ENCODE measurements around the gene GIGYF1. TPM values are rescaled to one million over a fixed set of nuclear protein-coding genes. Genes with fewer than 3 reads are reported as not detected.

GIGYF1 gene
- polyA plus RNA-seq, 1 donor (not counting 4 experiments of a cell fraction or from before 2014, with no cell fraction given): 4.0 TPM

- TF ChIP-seq CTCF (optimal IDR thresholded peaks at IDR 0.05 in 1 of 3, IDR thresholded peaks at IDR 0.05 in 1 of 3, conservative IDR thresholded peaks at IDR 0.05 in 1 of 3; ENCODE audit: extremely low read depth in 1 of 3, insufficient read depth in 2 of 3, low read length in 3 of 3) (no peak), EZH2 (IDR thresholded peaks at IDR 0.05; ENCODE audit: low read length) (no peak)
- dilution Hi-C loops (cut with MboI; ENCODE audit: extremely low pct_ligation_motif_present, low sequenced_read_pairs): no loop called here
- Histone ChIP-seq H3K4me3 (ENCODE audit: control insufficient read depth in 2 of 3, extremely low read depth in 1 of 3, insufficient read depth in 2 of 3, low read depth in 1 of 3, low read length in 3 of 3) (no peak overlapping the region), H2AFZ (ENCODE audit: control insufficient read depth, low read length) (no peak overlapping the region), H3K79me2 (ENCODE audit: control insufficient read depth, insufficient read depth, low read length) (no peaks in the 10 kb centered on the region), H3K9ac (ENCODE audit: control insufficient read depth, extremely low read depth, insufficient read depth, low read length) (no peak overlapping the region), H3K9me3 (ENCODE audit: control insufficient read depth, low read depth, low read length) (no peaks in the 10 kb centered on the region), H3K9me1 (ENCODE audit: control insufficient read depth, extremely low read depth, insufficient read depth, low read length) (no peaks in the 10 kb centered on the region), H3K27ac (ENCODE audit: control insufficient read depth, insufficient read depth, low read length) (no peak overlapping the region), H3K4me1 (ENCODE audit: control insufficient read depth, extremely low read depth, insufficient read depth, low read length) (no peaks in the 10 kb centered on the region), H3K36me3 (ENCODE audit: control insufficient read depth in 2 of 2, extremely low read depth in 1 of 2, insufficient read depth in 2 of 2, low read length in 2 of 2) (no peaks in the 10 kb centered on the region), H3K27me3 (ENCODE audit: control insufficient read depth, extremely low read depth, insufficient read depth, low read length) (peaks cover 5% of the 10 kb centered on the region), H4K20me1 (ENCODE audit: control insufficient read depth, extremely low read depth, insufficient read depth, low read length) (no peaks in the 10 kb centered on the region), H3K4me2 (ENCODE audit: control insufficient read depth, extremely low read depth, insufficient read depth, low read depth, low read length) (no peak overlapping the region)
- DNase-seq (ENCODE audit: low read depth, low spot score): no peak
- no peak for FAIRE-seq
These were observed 44.1 kb downstream of the GIGYF1 start for GRCh38 chr7:100649826-100650565.

GRCh38 chr7:100642534-100642907, 51.5 kb downstream of the GIGYF1 start:
- DNase-seq (ENCODE audit: low read depth, low spot score): no peak
- Histone ChIP-seq H3K36me3 (ENCODE audit: control insufficient read depth in 2 of 2, extremely low read depth in 1 of 2, insufficient read depth in 2 of 2, low read length in 2 of 2) (no peaks in the 10 kb centered on the region), H3K4me3 (ENCODE audit: control insufficient read depth in 2 of 3, extremely low read depth in 1 of 3, insufficient read depth in 2 of 3, low read depth in 1 of 3, low read length in 3 of 3) (no peak overlapping the region), H3K27me3 (ENCODE audit: control insufficient read depth, extremely low read depth, insufficient read depth, low read length) (no peaks in the 10 kb centered on the region), H3K9me3 (ENCODE audit: control insufficient read depth, low read depth, low read length) (no peaks in the 10 kb centered on the region), H3K4me2 (ENCODE audit: control insufficient read depth, extremely low read depth, insufficient read depth, low read depth, low read length) (no peak overlapping the region), H3K9me1 (ENCODE audit: control insufficient read depth, extremely low read depth, insufficient read depth, low read length) (no peaks in the 10 kb centered on the region), H2AFZ (ENCODE audit: control insufficient read depth, low read length) (no peak overlapping the region), H3K27ac (ENCODE audit: control insufficient read depth, insufficient read depth, low read length) (no peak overlapping the region), H3K79me2 (ENCODE audit: control insufficient read depth, insufficient read depth, low read length) (no peaks in the 10 kb centered on the region), H4K20me1 (ENCODE audit: control insufficient read depth, extremely low read depth, insufficient read depth, low read length) (no peaks in the 10 kb centered on the region), H3K9ac (ENCODE audit: control insufficient read depth, extremely low read depth, insufficient read depth, low read length) (no peak overlapping the region), H3K4me1 (ENCODE audit: control insufficient read depth, extremely low read depth, insufficient read depth, low read length) (no peaks in the 10 kb centered on the region)
- dilution Hi-C loops (cut with MboI; ENCODE audit: extremely low pct_ligation_motif_present, low sequenced_read_pairs): no loop called here
- TF ChIP-seq EZH2 (IDR thresholded peaks at IDR 0.05; ENCODE audit: low read length) (no peak), CTCF (optimal IDR thresholded peaks at IDR 0.05 in 1 of 3, IDR thresholded peaks at IDR 0.05 in 1 of 3, conservative IDR thresholded peaks at IDR 0.05 in 1 of 3; ENCODE audit: extremely low read depth in 1 of 3, insufficient read depth in 2 of 3, low read length in 3 of 3) (no peak)
- FAIRE-seq: no peak
